Coronary artery (tissue), 2 donors: ENCODE results near the gene STXBP1.

ENCODE experiments used
- DNase-seq: peaks from one replicate; pipeline ENCODE4 v3.0.0-alpha.2; 2017; ENCODE audit warnings: low spot score
- H3K27ac ChIP-seq, 2 donors: fragments of 200-600 bp; sonication (generic); one replicate each; pipeline ENCODE4 v1.5.1; 2016 to 2019
- H3K4me3 ChIP-seq: fragments of 200-600 bp; sonication (generic); 2 replicates; pipeline ENCODE4 v1.5.1; 2016; ENCODE audit warnings: mild to moderate bottlenecking, moderate library complexity
- CTCF ChIP-seq: fragments of 200-600 bp; sonication (generic); IDR thresholded peaks from one replicate; pipeline ENCODE4 v1.5.1; 2019; ENCODE audit warnings: antibody characterized with exemption

STXBP1 gene

GRCh38 chr9:127673234-127673633 lies 61.2 kb downstream of the STXBP1 start:
- DNase-seq, result no peak
- TF ChIP-seq CTCF, result no peak
- Histone ChIP-seq H3K4me3 (no peak overlapping the region), H3K27ac (no peak overlapping the region)

- no peak for TF ChIP-seq CTCF
- no peak for DNase-seq
- no peak overlapping the region for H3K4me3 ChIP-seq
- H3K27ac ChIP-seq, result no peak overlapping the region
Observed at GRCh38 chr9:127676638-127677037, 64.6 kb downstream of the STXBP1 start.

DNA sequence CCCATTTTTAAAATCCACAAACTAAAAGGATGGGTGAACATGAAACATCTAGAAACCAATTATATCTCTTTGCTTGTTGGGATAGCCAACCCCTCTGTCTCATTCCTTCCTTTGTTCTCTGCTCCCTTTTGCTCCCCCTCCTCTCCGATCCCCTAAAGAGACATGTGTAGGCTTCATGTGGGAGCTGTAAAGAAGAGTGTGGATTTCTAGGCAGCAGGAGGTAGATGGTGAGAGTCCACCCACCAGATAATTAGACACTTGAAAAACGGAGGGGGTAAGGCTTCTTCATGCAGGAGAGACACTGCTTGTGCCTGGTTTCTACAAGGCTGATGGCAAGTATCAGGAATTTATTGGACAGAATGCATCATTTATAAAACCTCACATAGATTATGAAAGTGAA lies 67.4 kb downstream of the STXBP1 start:
- Histone ChIP-seq H3K4me3 (no peak overlapping the region), H3K27ac (no peak overlapping the region)
- TF ChIP-seq CTCF, result no peak
- no peak for DNase-seq

DNA sequence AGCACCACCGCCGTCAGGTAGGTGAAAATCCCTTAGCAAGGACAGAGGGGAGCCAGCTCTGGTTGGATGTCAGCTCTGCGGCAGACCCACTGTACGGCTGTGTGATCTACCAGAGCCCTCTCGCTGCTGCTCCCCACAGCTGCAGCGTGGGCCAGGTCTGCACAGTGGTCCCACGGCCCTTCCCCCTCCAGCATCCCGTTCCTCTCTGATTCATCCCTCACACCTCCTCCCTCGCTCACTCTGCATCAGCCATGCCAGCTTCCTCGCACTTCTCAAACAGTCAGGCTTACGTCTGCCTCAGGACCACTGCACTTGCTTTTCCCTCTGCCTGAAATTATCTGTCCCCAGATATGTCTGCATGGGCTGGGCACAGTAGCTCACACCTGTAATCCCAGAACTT lies 68.1 kb downstream of the STXBP1 start:
- Histone ChIP-seq H3K4me3 (no peak overlapping the region), H3K27ac (no peak overlapping the region)
- DNase-seq, result no peak
- TF ChIP-seq CTCF, result no peak

DNA sequence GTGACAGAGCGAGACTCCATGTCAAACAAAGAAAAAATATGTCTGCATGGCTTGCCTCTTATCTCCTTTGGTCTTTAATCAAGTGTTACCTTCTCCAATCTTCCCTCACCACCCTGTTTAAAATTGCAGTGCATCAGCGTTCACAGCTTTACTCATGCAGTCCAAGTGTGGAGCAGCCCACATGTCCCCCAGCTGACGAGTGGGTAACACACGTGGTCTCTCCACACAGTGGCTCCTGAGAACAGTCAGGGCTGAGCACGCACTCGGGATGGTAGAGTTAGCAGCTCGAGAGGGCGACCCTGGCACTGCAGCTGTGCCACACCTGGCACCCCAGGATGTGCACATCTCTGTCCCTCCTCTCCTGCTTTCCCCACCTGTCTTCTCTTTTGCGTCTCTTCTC lies 68.8 kb downstream of the STXBP1 start:
- no peak for DNase-seq
- H3K27ac ChIP-seq, result no peak overlapping the region
- no peak for TF ChIP-seq CTCF
- no peak overlapping the region for H3K4me3 ChIP-seq

DNA sequence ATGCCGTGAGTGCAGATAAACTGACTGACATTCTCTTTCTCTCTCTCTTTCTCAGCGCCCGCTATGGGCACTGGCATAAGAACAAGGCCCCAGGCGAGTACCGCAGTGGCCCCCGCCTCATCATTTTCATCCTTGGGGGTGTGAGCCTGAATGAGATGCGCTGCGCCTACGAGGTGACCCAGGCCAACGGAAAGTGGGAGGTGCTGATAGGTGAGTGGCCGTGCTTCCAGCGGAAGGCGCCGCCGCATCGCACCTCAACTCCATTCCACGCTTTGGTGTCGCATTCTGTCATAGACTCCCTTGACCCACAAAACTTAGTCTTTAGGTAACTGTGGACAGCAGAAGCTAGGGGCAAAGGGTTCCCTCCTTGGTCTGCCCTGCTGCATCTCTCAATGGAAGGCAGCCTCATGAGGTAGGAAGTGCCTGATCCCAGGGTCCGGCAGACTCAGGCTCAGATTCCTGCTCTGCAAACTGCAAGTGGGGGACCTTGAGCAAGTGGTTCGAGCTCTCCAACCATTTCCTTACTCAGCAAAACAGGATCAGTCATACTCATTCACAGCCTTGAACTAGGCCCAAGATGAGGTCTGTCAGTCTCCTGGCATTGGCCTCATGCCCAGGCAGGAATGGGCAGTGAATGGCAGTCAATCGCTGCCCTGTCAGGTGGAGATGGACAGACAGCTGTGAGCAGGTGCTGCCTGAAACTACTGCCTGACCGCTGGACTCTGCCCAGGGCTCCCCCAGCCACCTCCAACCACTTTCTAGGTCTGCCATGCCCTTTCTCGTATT lies 70.5 kb downstream of the STXBP1 start:
- no peak for TF ChIP-seq CTCF
- H3K4me3 ChIP-seq, result no peak overlapping the region
- no peak overlapping the region for H3K27ac ChIP-seq
- no peak for DNase-seq

DNA sequence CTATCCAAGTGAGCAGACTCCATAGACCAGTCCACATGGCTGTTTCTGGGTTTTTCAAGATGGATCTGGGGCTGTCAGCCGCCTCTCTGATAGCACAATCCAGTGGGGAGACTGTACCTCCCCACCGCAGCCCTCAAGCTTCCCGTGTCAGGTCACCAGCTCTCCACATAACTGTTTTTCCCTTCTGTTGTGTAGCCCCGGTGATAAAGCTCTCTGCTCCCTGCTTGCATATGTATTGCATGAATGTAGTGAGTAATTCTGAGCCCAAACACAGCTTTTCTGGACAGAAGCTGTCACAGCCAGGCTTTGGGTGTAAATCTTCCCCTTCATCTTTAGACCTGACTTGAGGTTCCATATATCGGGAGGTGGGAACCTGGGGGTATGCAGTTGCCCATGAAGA lies 71.6 kb downstream of the STXBP1 start:
- H3K4me3 ChIP-seq, result no peak overlapping the region
- TF ChIP-seq CTCF, result no peak
- H3K27ac ChIP-seq, result no peak overlapping the region
- DNase-seq, result no peak
